Gastroesophageal sphincter (tissue), 3 donors: ENCODE data around the gene PLCL1.

Experiments used
- POLR2A ChIP-seq, 2 donors: fragments of 450-650 bp; IDR thresholded peaks; one replicate each; pipeline ENCODE4 v1.6.1; 2017; ENCODE audit warnings: antibody characterized with exemption in 2 of 2, mild to moderate bottlenecking in 2 of 2, moderate library complexity in 1 of 2
- TF ChIP-seq, protein P1 (sequence below), 4 experiments: fragments of 200-600 bp in 2 of 4; fragments of 450-650 bp in 2 of 4; sonication (generic) in 1 of 4; IDR thresholded peaks; one replicate each; pipeline ENCODE4 v1.5.1; 2017 to 2019; ENCODE audit warnings: antibody characterized with exemption in 4 of 4, mild to moderate bottlenecking in 2 of 4, moderate library complexity in 2 of 4

DNA sequence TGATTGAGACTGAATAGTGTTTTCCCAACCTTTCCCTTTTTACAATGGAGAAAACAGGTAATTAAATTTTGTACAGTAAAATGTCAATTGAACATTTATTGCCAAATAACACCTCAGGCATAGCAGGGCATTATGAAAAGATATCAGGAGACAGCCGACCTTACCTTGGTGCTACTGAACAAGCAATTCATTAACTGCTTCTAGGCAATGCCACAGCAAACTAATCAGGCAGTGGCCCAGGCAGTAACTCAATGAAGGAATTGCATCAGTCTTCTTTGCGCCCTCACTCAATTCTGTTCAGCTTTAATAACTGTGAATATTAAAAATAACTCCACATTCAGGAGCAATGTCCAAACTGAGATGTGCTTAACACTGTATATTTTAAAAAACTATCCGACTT lies 6.1 kb downstream of the PLCL1 start:
- no peak for TF ChIP-seq POLR2A (IDR thresholded peaks at IDR 0.05)
- TF ChIP-seq, protein P1, sequence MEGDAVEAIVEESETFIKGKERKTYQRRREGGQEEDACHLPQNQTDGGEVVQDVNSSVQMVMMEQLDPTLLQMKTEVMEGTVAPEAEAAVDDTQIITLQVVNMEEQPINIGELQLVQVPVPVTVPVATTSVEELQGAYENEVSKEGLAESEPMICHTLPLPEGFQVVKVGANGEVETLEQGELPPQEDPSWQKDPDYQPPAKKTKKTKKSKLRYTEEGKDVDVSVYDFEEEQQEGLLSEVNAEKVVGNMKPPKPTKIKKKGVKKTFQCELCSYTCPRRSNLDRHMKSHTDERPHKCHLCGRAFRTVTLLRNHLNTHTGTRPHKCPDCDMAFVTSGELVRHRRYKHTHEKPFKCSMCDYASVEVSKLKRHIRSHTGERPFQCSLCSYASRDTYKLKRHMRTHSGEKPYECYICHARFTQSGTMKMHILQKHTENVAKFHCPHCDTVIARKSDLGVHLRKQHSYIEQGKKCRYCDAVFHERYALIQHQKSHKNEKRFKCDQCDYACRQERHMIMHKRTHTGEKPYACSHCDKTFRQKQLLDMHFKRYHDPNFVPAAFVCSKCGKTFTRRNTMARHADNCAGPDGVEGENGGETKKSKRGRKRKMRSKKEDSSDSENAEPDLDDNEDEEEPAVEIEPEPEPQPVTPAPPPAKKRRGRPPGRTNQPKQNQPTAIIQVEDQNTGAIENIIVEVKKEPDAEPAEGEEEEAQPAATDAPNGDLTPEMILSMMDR (IDR thresholded peaks at IDR 0.05): no peak
